B cell (primary cell): Measurements from ENCODE around the gene EPOP. TPM values are rescaled to one million over a fixed set of nuclear protein-coding genes. Genes with fewer than 3 reads are reported as not detected.

ENCODE experiments used
- ATAC-seq: fragments of 200-7000 bp; cut with Tn5 transposase; one replicate; pipeline ENCODE4 v1.10.0; 2021; ENCODE audit warnings: low read depth, mild to moderate bottlenecking, moderate number of reproducible peaks, moderate library complexity
- CTCF ChIA-PET: fragments of 350-600 bp; sonication (Branson Sonifier 250); formaldehyde crosslinking; loops from one replicate; lab custom pipeline; 2021; ENCODE audit warnings: antibody characterized with exemption, inconsistent platforms; lab: Charles Lee
- POLR2A ChIA-PET: fragments of 350-600 bp; sonication (Branson Sonifier 250); formaldehyde crosslinking; loops from one replicate; lab custom pipeline; 2021; ENCODE audit warnings: antibody characterized with exemption; lab: Charles Lee
- DNase-seq: peaks from one replicate; pipeline ENCODE4 v3.0.0; 2013
- H2AFZ ChIP-seq: 2 replicates; pipeline ENCODE4 v1.6.1; 2012; ENCODE audit warnings: mild to moderate bottlenecking, low read depth, low read length; ENCODE audit not compliant: insufficient read depth, poor library complexity, severe bottlenecking
- H3K27ac ChIP-seq, 2 donors: 1 replicate in 1 of 2; 2 replicates in 1 of 2; pipeline ENCODE4 v1.5.1; 2012 to 2013; ENCODE audit warnings: low read length in 2 of 2, mild to moderate bottlenecking in 2 of 2, moderate library complexity in 1 of 2
- H3K27me3 ChIP-seq, 4 experiments: fragments of 200-600 bp in 1 of 4; sonication (generic) in 1 of 4; replicated peaks in 1 of 4; 1 replicate in 2 of 4; 2 replicates in 2 of 4; pipeline versions ENCODE4 v1.6.1 to v1.7.0; 2013 to 2016; ENCODE audit warnings: low read length in 3 of 4, mild to moderate bottlenecking in 2 of 4, mixed read lengths in 1 of 4, moderate library complexity in 1 of 4; ENCODE audit not compliant: insufficient read depth in 4 of 4, control insufficient read depth in 3 of 4; ENCODE audit errors: control extremely low read depth in 1 of 4
- H3K36me3 ChIP-seq, 2 experiments: replicated peaks in 1 of 2; 1 replicate in 1 of 2; 2 replicates in 1 of 2; pipeline versions ENCODE4 v1.6.1 to v1.7.1; 2013; ENCODE audit warnings: low read length in 1 of 2; ENCODE audit not compliant: insufficient read depth in 2 of 2, control insufficient read depth in 1 of 2; ENCODE audit errors: control extremely low read depth in 1 of 2, extremely low read depth in 1 of 2
- H3K4me1 ChIP-seq, 2 donors: fragments of 200-600 bp in 1 of 2; sonication (generic) in 1 of 2; 1 replicate in 1 of 2; 2 replicates in 1 of 2; pipeline versions ENCODE4 v1.5.1 to v1.6.1; 2013 to 2017; ENCODE audit warnings: low read length in 2 of 2; ENCODE audit not compliant: control insufficient read depth in 2 of 2, insufficient read depth in 2 of 2
- H3K4me2 ChIP-seq: replicated peaks from 2 replicates; pipeline ENCODE3; 2012; ENCODE audit warnings: mild to moderate bottlenecking, low read depth, low read length; ENCODE audit not compliant: poor library complexity, severe bottlenecking
- H3K4me3 ChIP-seq, 5 experiments: fragments of 200-600 bp in 1 of 5; sonication (generic) in 1 of 5; 1 replicate in 3 of 5; 2 replicates in 2 of 5; pipeline versions ENCODE4 v1.5.1 to v1.7.0; 2011 to 2016; ENCODE audit warnings: low read length in 4 of 5, mild to moderate bottlenecking in 4 of 5, low read depth in 2 of 5, control low read depth in 1 of 5, moderate library complexity in 1 of 5; ENCODE audit not compliant: insufficient read depth in 1 of 5; ENCODE audit errors: control extremely low read depth in 1 of 5, extremely low read depth in 1 of 5
- H3K79me2 ChIP-seq: fragments of 200-600 bp; sonication (generic); one replicate; pipeline ENCODE4 v1.6.0; 2016; ENCODE audit warnings: low read length; ENCODE audit not compliant: control insufficient read depth, insufficient read depth
- H3K9ac ChIP-seq: fragments of 200-600 bp; sonication (generic); 2 replicates; pipeline ENCODE4 v1.6.1; 2017; ENCODE audit warnings: mild to moderate bottlenecking, low read length, moderate library complexity
- H3K9me3 ChIP-seq, 3 donors: one replicate each; pipeline versions ENCODE4 v1.6.1 to v1.7.1; 2013; ENCODE audit warnings: low read length in 2 of 3; ENCODE audit not compliant: control insufficient read depth in 2 of 3, insufficient read depth in 1 of 3; ENCODE audit errors: control extremely low read depth in 1 of 3
- H4K20me1 ChIP-seq: 2 replicates; pipeline ENCODE4 v1.6.0; 2012; ENCODE audit warnings: mild to moderate bottlenecking, low read length; ENCODE audit not compliant: insufficient read depth, control insufficient read depth, poor library complexity, severe bottlenecking
- H3K27ac Mint-ChIP-seq: one replicate; pipeline ENCODE4 v1.8.0; 2021; ENCODE audit warnings: mixed read lengths
- H3K27me3 Mint-ChIP-seq: one replicate; pipeline ENCODE4 v1.8.0; 2021; ENCODE audit warnings: mixed read lengths
- H3K4me1 Mint-ChIP-seq: one replicate; pipeline ENCODE4 v1.8.0; 2021; ENCODE audit warnings: mixed read lengths
- H3K4me3 Mint-ChIP-seq: one replicate; pipeline ENCODE4 v1.8.0; 2021; ENCODE audit warnings: mixed read lengths
- H3K9me3 Mint-ChIP-seq: one replicate; pipeline ENCODE4 v1.8.0; 2022; ENCODE audit warnings: mixed read lengths; ENCODE audit not compliant: insufficient read depth
- EZH2 ChIP-seq: IDR thresholded peaks from 2 replicates; pipeline ENCODE4 v1.6.1; 2012; ENCODE audit warnings: borderline replicate concordance, low read depth, mild to moderate bottlenecking, moderate library complexity, low read length; ENCODE audit not compliant: insufficient read depth, poor library complexity, severe bottlenecking
- WGBS: methylation state at CpG from one replicate; pipeline ENCODE4 v1.1.5; 2013; ENCODE audit warnings: missing lambda C conversion rate; ENCODE audit not compliant: insufficient coverage; 5-methylcytosine and 5-hydroxymethylcytosine counted together
- intact Hi-C: fragments of 100-400 bp; cut with micrococcal nuclease; formaldehyde crosslinking; loops from one replicate; pipeline ENCODE4 v1.10.0; 2022
- polyA plus RNA-seq: library from polyadenylated mRNA; depleted of rRNA; stranded (reverse); fragments of >200 nt; gene quantifications from 2 replicates; pipeline ENCODE4 v1.2.3, GENCODE V29; 2012
- total RNA-seq, 2 donors: library from RNA; stranded (reverse); fragments of 120-200 nt in 1 of 2; gene quantifications; 1 replicate in 1 of 2; 2 replicates in 1 of 2; pipeline versions ENCODE4 v1.2.3 to v1.2.4, GENCODE V29; 2013 to 2022
- TF ChIP-seq, protein P1 (sequence below): fragments of 200-600 bp; IDR thresholded peaks from one replicate; pipeline ENCODE4 v1.8.0; 2022; ENCODE audit warnings: antibody characterized with exemption, mild to moderate bottlenecking

EPOP gene
- total and polyA plus RNA-seq, 2 donors (not counting 1 experiment from before 2014, with no cell fraction given) = 0.66 to 1.2 TPM

DNA sequence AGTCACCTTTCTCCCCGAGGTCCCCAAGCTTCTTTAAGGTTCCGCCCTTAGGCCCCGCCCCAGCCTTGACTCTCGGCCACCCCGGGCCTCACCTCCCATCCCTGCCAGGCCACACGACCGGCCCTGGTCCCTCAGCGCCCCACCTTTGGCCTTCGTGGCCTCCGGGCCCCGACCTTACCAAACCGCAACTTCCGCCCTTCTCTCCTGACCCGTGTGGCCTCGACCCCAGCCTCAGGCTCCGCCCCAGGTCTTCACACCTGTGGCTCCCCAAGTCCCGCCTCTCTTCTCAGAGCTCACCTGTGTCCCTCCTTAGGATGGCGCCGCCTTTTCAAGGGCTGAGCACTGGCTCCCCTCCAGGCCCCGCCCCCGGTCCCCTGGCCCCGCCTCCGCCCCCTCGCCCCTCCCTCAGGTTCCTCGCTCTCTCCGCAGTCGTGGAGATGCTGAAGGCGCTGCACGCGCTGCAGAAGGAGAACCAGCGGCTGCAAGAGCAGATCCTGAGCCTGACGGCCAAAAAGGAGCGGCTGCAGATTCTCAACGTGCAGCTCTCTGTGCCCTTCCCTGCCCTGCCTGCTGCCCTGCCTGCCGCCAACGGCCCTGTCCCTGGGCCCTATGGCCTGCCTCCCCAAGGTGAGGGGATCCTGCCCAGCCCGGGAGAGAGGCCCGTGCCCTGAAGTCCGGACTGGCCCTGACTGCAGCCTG lies 45.3 kb upstream of the EPOP start:
- ATAC-seq (no peak), DNase-seq (no peak)
- no peaks in the 10 kb centered on the region for H3K9me3 ChIP-seq
- no peaks in the 10 kb centered on the region for H3K79me2 ChIP-seq
- Mint-ChIP-seq H3K27ac (no peak overlapping the region), H3K9me3 (no peaks in the 10 kb centered on the region), H3K27me3 (no peaks in the 10 kb centered on the region), H3K4me3 (no peak overlapping the region), H3K4me1 (peaks cover 11% of the 10 kb centered on the region)
- H4K20me1 ChIP-seq = peaks cover 21% of the 10 kb centered on the region
- no peak overlapping the region for H3K27ac ChIP-seq
- no peak overlapping the region for H3K4me3 ChIP-seq
- no peaks in the 10 kb centered on the region for H3K27me3 ChIP-seq
- H3K4me2 ChIP-seq = no peak overlapping the region
- intact Hi-C loops = no loop called here
- no peak for TF ChIP-seq EZH2
- TF ChIP-seq, protein P1, sequence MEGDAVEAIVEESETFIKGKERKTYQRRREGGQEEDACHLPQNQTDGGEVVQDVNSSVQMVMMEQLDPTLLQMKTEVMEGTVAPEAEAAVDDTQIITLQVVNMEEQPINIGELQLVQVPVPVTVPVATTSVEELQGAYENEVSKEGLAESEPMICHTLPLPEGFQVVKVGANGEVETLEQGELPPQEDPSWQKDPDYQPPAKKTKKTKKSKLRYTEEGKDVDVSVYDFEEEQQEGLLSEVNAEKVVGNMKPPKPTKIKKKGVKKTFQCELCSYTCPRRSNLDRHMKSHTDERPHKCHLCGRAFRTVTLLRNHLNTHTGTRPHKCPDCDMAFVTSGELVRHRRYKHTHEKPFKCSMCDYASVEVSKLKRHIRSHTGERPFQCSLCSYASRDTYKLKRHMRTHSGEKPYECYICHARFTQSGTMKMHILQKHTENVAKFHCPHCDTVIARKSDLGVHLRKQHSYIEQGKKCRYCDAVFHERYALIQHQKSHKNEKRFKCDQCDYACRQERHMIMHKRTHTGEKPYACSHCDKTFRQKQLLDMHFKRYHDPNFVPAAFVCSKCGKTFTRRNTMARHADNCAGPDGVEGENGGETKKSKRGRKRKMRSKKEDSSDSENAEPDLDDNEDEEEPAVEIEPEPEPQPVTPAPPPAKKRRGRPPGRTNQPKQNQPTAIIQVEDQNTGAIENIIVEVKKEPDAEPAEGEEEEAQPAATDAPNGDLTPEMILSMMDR = no peak
- no peak overlapping the region for H3K9ac ChIP-seq
- POLR2A ChIA-PET = interaction anchor here (1.2 kb wide), 1 partner anchor 11 kb away, joined by 3 read pairs; no protein-coding TSS in a partner anchor
- WGBS = 94% methylated on average over 31 of the region's 39 CpGs
- peaks cover 0 to 78% of the 10 kb centered on the region in 2 experiments for H3K36me3 ChIP-seq
- no peak overlapping the region for H2AFZ ChIP-seq
- CTCF ChIA-PET = interaction anchor here (0.7 kb wide), 1 partner anchor 15 kb away, joined by 3 read pairs; no protein-coding TSS in a partner anchor
- peaks cover 0 to 5% of the 10 kb centered on the region in 2 donors for H3K4me1 ChIP-seq

DNA sequence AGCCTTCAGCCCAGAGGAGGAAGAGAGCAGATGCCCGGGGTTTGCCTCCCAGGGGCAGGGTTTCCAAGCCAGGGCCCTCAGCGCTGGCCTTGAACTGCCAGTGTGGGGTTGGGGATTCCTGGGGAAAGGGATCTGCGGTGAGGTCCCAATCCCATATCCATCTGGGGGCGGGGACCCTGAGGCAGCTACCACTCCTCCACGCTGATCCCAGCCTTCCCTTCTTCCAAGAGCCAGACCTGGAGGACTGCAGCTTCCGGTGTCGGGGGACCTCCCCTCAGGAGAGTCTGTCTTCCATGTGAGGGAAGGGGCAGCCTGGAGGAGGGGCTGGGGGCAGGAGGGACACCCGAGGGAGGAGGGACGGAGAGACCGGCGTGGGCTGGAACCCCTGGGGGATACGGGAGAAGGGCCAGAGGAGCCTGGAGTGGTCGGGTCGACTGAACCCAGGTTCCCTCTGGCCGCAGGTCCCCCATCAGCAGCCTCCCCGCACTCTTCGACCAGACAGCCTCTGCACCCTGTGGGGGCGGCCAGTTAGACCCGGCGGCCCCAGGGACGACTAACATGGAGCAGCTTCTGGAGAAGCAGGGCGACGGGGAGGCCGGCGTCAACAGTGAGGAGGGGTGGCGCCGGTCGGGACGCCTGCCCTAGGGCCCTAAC lies 44.7 kb upstream of the EPOP start:
- TF ChIP-seq EZH2 = no peak
- TF ChIP-seq, protein P1 = no peak
- peaks cover 0 to 5% of the 10 kb centered on the region in 2 donors for H3K4me1 ChIP-seq
- ATAC-seq (no peak), DNase-seq (no peak)
- Mint-ChIP-seq H3K9me3 (no peaks in the 10 kb centered on the region), H3K27ac (no peak overlapping the region), H3K4me1 (peaks cover 14% of the 10 kb centered on the region), H3K4me3 (no peak overlapping the region), H3K27me3 (no peaks in the 10 kb centered on the region)
- no peak overlapping the region for H3K27ac ChIP-seq
- H3K4me3 ChIP-seq = no peak overlapping the region
- peaks cover 0 to 78% of the 10 kb centered on the region in 2 experiments for H3K36me3 ChIP-seq
- intact Hi-C loops = no loop called here
- H3K27me3 ChIP-seq = no peaks in the 10 kb centered on the region
- ChIA-PET POLR2A (interaction anchor here (0.6 kb wide), 1 partner anchor 10 kb away, joined by 3 read pairs; no protein-coding TSS in a partner anchor), CTCF (interaction anchor here (1.2 to 2.6 kb wide), 3 partner anchors 9 to 16 kb away, joined by 3 to 11 read pairs (median 4); partner anchors contain the start of gene CISD3)
- WGBS = 98% methylated on average over 26 of the region's 29 CpGs
- no peak overlapping the region for H3K4me2 ChIP-seq
- no peak overlapping the region for H2AFZ ChIP-seq
- peaks cover 21% of the 10 kb centered on the region for H4K20me1 ChIP-seq
- H3K79me2 ChIP-seq = no peaks in the 10 kb centered on the region
- no peaks in the 10 kb centered on the region for H3K9me3 ChIP-seq
- H3K9ac ChIP-seq = no peak overlapping the region
